Psoas muscle (tissue), 8 donors: Measurements from ENCODE around the gene ITIH5. TPM values are rescaled to one million over a fixed set of nuclear protein-coding genes. Genes with fewer than 3 reads are reported as not detected.

Source experiments
- ATAC-seq, 4 donors: fragments of 200-7000 bp; cut with Tn5 transposase; one replicate each; pipeline ENCODE4 v1.9.1; 2020; ENCODE audit warnings: moderate library complexity in 3 of 4, mild to moderate bottlenecking in 2 of 4
- DNase-seq, 2 donors: peaks; one replicate each; pipeline ENCODE4 v3.0.0-alpha.2; 2020
- H3K27ac ChIP-seq: fragments of 200-600 bp; one replicate; pipeline ENCODE4 v1.8.0; 2022
- H3K27me3 ChIP-seq, 3 donors: fragments of 200-600 bp in 1 of 3; one replicate each; pipeline versions ENCODE4 v1.6.1 to v1.8.0; 2013 to 2022; ENCODE audit warnings: low read length in 2 of 3, mild to moderate bottlenecking in 2 of 3, moderate library complexity in 1 of 3; ENCODE audit not compliant: insufficient read depth in 3 of 3
- H3K36me3 ChIP-seq, 2 donors: fragments of 200-600 bp in 1 of 2; one replicate each; pipeline versions ENCODE4 v1.6.1 to v1.8.0; 2013 to 2022; ENCODE audit warnings: low read depth in 1 of 2, mild to moderate bottlenecking in 1 of 2, moderate library complexity in 1 of 2; ENCODE audit not compliant: insufficient read depth in 1 of 2
- H3K4me1 ChIP-seq: fragments of 200-600 bp; one replicate; pipeline ENCODE4 v1.8.0; 2022
- H3K4me3 ChIP-seq: fragments of 200-600 bp; one replicate; pipeline ENCODE4 v1.8.0; 2022; ENCODE audit warnings: mild to moderate bottlenecking
- H3K9me3 ChIP-seq: fragments of 200-600 bp; one replicate; pipeline ENCODE4 v1.8.0; 2022
- CTCF ChIP-seq: fragments of 200-600 bp; IDR thresholded peaks from one replicate; pipeline ENCODE4 v1.8.0; 2022; ENCODE audit warnings: antibody characterized with exemption
- WGBS, 3 donors: extraction: QIAGEN DNeasy Blood & Tissue Kit; methylation state at CpG; one replicate each; pipeline versions ENCODE4 v1.1.6 to v1.1.7; 2013; 5-methylcytosine and 5-hydroxymethylcytosine counted together
- intact Hi-C, 2 donors: fragments of 100-400 bp; cut with DNase I; formaldehyde crosslinking; loops; one replicate each; pipeline versions ENCODE4 v1.11.0 to v1.14.2; 2022
- polyA plus RNA-seq, 3 donors: library from polyadenylated mRNA; stranded (reverse); fragments of 200-250 nt; gene quantifications; one replicate each; pipeline ENCODE4 v1.2.3, GENCODE V29; 2013
- total RNA-seq, 4 donors: library from RNA; stranded (reverse); fragmentation: NEBNext Ultra II Directional in 2 of 4; extraction: Animal tissue kit (Norgen Biotek cat#: 25700) in 2 of 4; gene quantifications; one replicate each; pipeline versions ENCODE4 v1.2.1 to v1.2.4, GENCODE V29; 2021 to 2023
- donor health status: healthy with polysubstance abuse.
- donor health status: DM: no; HTN: no; CAD: no; lungs with moderate emphysema.
- donor health status: Bipolar disorder and iron deficiency.
- donor health status: healthy.
- donor health status: DM: yes; HTN: yes; CAD: no.
- donor health status: DM: no; HTN: no; CAD: no.
- donor health status: DM: no; HTN: no; CAD: no.
- donor health status: DM: yes; HTN: yes; CAD: no.

ITIH5 gene
- total and polyA plus RNA-seq, 7 donors: 1.3 to 13.0 (median 2.9) TPM

GRCh38 chr10:7579681-7580080 is 87.1 kb downstream of the ITIH5 start:
- DNase-seq (no peak), ATAC-seq (no peak)
- Histone ChIP-seq H3K27ac (no peak overlapping the region), H3K4me1 (no peaks in the 10 kb centered on the region), H3K4me3 (no peak overlapping the region), H3K36me3 (peaks cover 0 to 3% of the 10 kb centered on the region in 2 donors), H3K9me3 (no peaks in the 10 kb centered on the region), H3K27me3 (peaks cover 0 to 3% (median 0%) of the 10 kb centered on the region in 3 donors)
- 94 to 95% (median 95%) methylated on average over 25 of the region's 25 CpGs for WGBS, 3 donors
- intact Hi-C loops: no loop called here
- no peak for TF ChIP-seq CTCF

- no peak overlapping the region for H3K4me3 ChIP-seq
- ATAC-seq: no peak
- H3K9me3 ChIP-seq: no peaks in the 10 kb centered on the region
- no peak overlapping the region for H3K27ac ChIP-seq
- TF ChIP-seq CTCF: no peak
- 93 to 98% (median 95%) methylated on average over 5 of the region's 5 CpGs for WGBS, 3 donors
- no peaks in the 10 kb centered on the region for H3K4me1 ChIP-seq
- intact Hi-C loops: no loop called here
- DNase-seq: no peak
- peaks cover 0 to 3% of the 10 kb centered on the region in 2 donors for H3K36me3 ChIP-seq
- no peaks in the 10 kb centered on the region for H3K27me3 ChIP-seq
These were observed 89.2 kb downstream of the ITIH5 start for GRCh38 chr10:7577579-7577978.

- Histone ChIP-seq H3K4me3 (no peak overlapping the region), H3K27me3 (no peaks in the 10 kb centered on the region), H3K36me3 (peaks cover 0 to 3% of the 10 kb centered on the region in 2 donors), H3K9me3 (no peaks in the 10 kb centered on the region), H3K27ac (no peak overlapping the region), H3K4me1 (no peaks in the 10 kb centered on the region)
- ATAC-seq: no peak
- no peak for DNase-seq
- no peak for TF ChIP-seq CTCF
- 57 to 73% (median 72%) methylated on average over 4 of the region's 4 CpGs for WGBS, 3 donors
- intact Hi-C loops: no loop called here
These were observed 89.6 kb downstream of the ITIH5 start for GRCh38 chr10:7577176-7577575.

GRCh38 chr10:7576340-7576739 is 90.4 kb downstream of the ITIH5 start:
- no peak for TF ChIP-seq CTCF
- 85 to 90% (median 89%) methylated on average over 21 of the region's 21 CpGs for WGBS, 3 donors
- Histone ChIP-seq H3K4me1 (no peaks in the 10 kb centered on the region), H3K27me3 (no peaks in the 10 kb centered on the region), H3K36me3 (peaks cover 0 to 3% of the 10 kb centered on the region in 2 donors), H3K9me3 (no peaks in the 10 kb centered on the region), H3K4me3 (no peak overlapping the region), H3K27ac (no peak overlapping the region)
- DNase-seq (no peak), ATAC-seq (no peak)
- intact Hi-C loops: no loop called here

- DNase-seq: no peak
- WGBS, 3 donors: 10 to 16% (median 11%) methylated on average over 3 of the region's 3 CpGs
- intact Hi-C loops: no loop called here
- no peak for TF ChIP-seq CTCF
- no peaks in the 10 kb centered on the region for H3K27me3 ChIP-seq
- H3K36me3 ChIP-seq: peaks cover 0 to 3% of the 10 kb centered on the region in 2 donors
- ATAC-seq: peak in 3 of 4 donors; percentile 49 to 53 (median 50)
- H3K4me3 ChIP-seq: no peak overlapping the region
- H3K9me3 ChIP-seq: no peaks in the 10 kb centered on the region
- H3K27ac ChIP-seq: no peak overlapping the region
- no peaks in the 10 kb centered on the region for H3K4me1 ChIP-seq
These were observed 94.4 kb downstream of the ITIH5 start for GRCh38 chr10:7572391-7572790.
